Osteocyte (in vitro differentiated cells): ENCODE data around the gene DISC1. TPM values are rescaled to one million over a fixed set of nuclear protein-coding genes. Genes with fewer than 3 reads are reported as not detected.

Experiments used
- DNase-seq: peaks from one replicate; pipeline ENCODE4 v3.0.0; 2021; ENCODE audit warnings: mixed read lengths; ENCODE audit not compliant: unreplicated experiment; ENCODE audit errors: extremely low spot score
- H3K27ac Mint-ChIP-seq: one replicate; pipeline ENCODE4 v1.8.0; 2021; ENCODE audit warnings: mild to moderate bottlenecking, mixed read lengths; ENCODE audit not compliant: unreplicated experiment
- H3K27me3 Mint-ChIP-seq: one replicate; pipeline ENCODE4 v1.8.0; 2021; ENCODE audit warnings: mixed read lengths; ENCODE audit not compliant: unreplicated experiment
- H3K36me3 Mint-ChIP-seq: one replicate; pipeline ENCODE4 v1.8.0; 2021; ENCODE audit warnings: mixed read lengths; ENCODE audit not compliant: unreplicated experiment
- H3K4me1 Mint-ChIP-seq: one replicate; pipeline ENCODE4 v1.8.0; 2021; ENCODE audit warnings: mixed read lengths; ENCODE audit not compliant: unreplicated experiment
- H3K4me3 Mint-ChIP-seq: one replicate; pipeline ENCODE4 v1.8.0; 2021; ENCODE audit warnings: mild to moderate bottlenecking, moderate library complexity, mixed read lengths; ENCODE audit not compliant: unreplicated experiment
- H3K9me3 Mint-ChIP-seq: one replicate; pipeline ENCODE4 v1.8.0; 2021; ENCODE audit warnings: mixed read lengths; ENCODE audit not compliant: unreplicated experiment
- total RNA-seq: library from RNA; stranded (reverse); gene quantifications from 2 replicates; pipeline ENCODE4 v1.2.1, GENCODE V29; 2021
- TF ChIP-seq, protein P1 (sequence below): fragments of 200-600 bp; sonication (generic); IDR thresholded peaks from 2 replicates; pipeline ENCODE4 v1.5.0; 2021; ENCODE audit warnings: antibody characterized with exemption, mild to moderate bottlenecking, moderate library complexity

The DISC1 gene
- total RNA-seq, 1 donor from 2014 or later = 15.6 TPM

DNA sequence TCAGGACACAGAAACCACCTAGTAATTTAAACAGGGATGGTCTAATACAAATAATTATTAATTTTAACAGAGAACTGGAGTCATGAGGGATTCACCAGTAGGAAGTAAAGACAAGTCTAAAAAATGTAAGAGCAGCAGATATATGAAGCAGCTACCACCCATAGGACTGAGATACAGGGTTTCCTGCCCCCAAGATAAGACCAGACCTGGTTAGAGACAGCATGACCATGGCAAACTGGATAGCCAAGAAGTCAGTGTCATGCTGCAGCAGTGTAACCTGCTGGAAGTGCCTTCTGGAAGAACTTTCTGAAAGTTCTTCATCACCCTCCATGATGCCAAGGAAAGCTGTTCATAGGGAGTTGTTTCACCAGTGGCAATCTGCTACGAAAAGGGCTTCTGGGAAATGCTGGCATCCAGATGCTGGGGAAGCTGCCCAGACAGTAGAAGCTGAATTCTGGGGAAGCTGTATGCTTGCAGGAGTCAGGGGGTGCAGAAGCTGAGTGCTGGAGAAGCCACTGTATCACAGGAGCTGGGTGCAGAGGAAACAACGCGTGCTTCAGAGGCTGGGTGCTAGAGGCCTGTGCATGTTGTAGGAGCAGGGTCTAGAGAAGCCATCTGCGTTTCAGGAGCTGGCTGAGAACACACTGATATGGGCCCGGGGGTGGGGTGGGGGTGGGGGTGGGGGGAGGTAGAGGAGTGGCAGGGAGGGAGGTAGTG is 356.4 kb downstream of the DISC1 start:
- DNase-seq = no peak
- no peak overlapping the region for H3K4me3 Mint-ChIP-seq
- H3K4me1 Mint-ChIP-seq = peaks cover 14% of the 10 kb centered on the region
- no peaks in the 10 kb centered on the region for H3K9me3 Mint-ChIP-seq
- H3K36me3 Mint-ChIP-seq = no peaks in the 10 kb centered on the region
- H3K27ac Mint-ChIP-seq = no peak overlapping the region
- no peaks in the 10 kb centered on the region for H3K27me3 Mint-ChIP-seq
- TF ChIP-seq, protein P1, sequence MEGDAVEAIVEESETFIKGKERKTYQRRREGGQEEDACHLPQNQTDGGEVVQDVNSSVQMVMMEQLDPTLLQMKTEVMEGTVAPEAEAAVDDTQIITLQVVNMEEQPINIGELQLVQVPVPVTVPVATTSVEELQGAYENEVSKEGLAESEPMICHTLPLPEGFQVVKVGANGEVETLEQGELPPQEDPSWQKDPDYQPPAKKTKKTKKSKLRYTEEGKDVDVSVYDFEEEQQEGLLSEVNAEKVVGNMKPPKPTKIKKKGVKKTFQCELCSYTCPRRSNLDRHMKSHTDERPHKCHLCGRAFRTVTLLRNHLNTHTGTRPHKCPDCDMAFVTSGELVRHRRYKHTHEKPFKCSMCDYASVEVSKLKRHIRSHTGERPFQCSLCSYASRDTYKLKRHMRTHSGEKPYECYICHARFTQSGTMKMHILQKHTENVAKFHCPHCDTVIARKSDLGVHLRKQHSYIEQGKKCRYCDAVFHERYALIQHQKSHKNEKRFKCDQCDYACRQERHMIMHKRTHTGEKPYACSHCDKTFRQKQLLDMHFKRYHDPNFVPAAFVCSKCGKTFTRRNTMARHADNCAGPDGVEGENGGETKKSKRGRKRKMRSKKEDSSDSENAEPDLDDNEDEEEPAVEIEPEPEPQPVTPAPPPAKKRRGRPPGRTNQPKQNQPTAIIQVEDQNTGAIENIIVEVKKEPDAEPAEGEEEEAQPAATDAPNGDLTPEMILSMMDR = no peak

DNA sequence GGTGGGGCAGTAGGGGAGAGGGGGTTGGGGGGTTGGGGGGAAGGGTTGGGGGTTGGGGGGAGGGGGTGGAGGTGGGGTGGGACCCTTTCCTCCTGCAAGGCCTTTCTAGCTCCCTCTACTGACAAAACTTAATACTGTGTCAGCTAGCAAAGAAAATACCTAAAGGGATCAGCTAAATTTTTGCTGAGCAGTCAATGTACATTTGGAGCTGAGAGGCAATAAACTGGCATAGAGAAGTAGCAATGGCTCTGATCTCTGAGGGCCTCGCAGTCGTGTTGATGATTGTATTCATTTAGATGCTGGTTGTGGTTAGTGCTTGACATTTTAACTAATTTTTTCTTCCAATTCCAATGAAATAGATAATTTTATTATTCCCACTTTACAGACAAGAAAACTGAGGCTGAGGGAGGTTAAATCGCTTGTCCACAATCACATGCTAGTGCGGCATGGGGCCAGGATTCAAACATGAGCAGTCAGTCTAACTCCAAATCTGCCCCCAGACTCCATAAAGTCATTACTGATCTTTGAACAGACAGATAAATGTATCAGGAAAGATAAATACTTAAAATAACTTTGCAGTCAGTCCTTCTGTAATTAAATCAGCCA is 357.1 kb downstream of the DISC1 start:
- Mint-ChIP-seq H3K36me3 (no peaks in the 10 kb centered on the region), H3K4me3 (no peak overlapping the region), H3K27ac (no peak overlapping the region), H3K4me1 (peaks cover 14% of the 10 kb centered on the region), H3K27me3 (no peaks in the 10 kb centered on the region), H3K9me3 (no peaks in the 10 kb centered on the region)
- TF ChIP-seq, protein P1 = peak; percentile 14
- no peak for DNase-seq

DNA sequence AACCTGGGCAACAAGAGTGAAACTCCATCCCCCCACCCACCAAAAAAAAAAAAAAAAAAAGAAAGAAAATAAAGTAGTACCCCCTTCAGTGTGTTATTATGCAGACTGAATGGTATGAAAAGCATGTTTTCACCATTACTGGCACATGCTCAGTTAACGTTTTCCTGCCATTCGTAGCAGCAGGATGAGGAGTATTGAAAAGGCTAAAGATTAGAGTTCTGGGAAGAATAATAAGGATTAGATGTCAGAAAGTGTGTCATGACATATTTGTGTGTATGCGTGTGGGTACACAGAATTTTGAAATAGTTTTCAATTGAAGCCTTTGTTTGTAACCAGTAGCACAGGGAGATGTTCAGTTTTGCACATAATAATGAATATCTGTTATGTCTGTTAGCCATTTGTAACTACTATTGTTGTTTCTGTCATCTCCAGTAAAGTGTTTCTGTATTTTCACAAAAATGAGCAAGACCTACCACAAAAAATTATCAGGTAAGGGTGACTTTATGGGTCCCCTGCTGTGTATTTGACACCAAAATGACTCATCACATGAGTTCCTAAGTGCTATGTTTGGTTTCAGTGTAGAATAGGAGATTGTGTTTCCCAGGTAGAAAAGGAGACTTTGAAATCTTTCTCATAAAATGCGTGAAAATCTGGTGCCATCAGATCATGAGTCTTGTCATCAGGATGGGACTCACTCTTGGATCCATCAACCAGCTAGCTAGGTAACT is 358.9 kb downstream of the DISC1 start:
- Mint-ChIP-seq H3K36me3 (no peaks in the 10 kb centered on the region), H3K9me3 (no peaks in the 10 kb centered on the region), H3K27me3 (no peaks in the 10 kb centered on the region), H3K4me1 (peaks cover 15% of the 10 kb centered on the region), H3K4me3 (no peak overlapping the region), H3K27ac (no peak overlapping the region)
- TF ChIP-seq, protein P1 = no peak
- DNase-seq = no peak

DNA sequence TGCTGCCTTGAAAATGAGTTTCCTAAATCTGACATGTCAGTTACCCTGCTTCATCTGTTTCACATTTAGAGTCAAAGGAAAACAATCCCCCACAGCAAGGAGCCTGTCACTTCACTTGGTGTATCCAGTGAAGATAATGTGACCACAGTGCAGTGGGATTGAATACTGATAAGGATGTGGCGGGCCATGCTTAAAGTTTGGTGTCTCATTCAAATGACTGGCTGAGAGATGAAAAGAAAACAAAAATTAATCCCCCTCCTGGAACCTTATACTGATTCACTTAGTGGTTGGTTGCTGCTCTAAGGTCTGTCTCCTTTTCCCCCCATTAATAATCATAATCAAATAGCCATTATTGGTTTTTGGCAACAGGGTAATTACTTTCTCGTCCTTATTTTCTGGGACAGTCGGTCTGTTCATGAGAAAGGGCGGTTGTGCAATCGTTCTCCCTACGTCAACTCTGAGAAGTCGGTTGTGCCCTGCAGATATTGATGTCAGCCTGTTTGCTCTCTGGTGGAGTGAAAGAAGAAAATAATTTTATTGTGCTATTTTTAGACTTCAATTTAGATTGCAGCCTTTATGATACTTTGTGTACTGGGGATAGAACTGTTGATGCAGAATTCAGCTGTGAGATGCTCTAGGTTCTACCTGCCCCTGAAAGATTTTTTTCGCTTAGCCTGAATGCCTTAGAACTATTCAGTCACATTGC is 360.2 kb downstream of the DISC1 start:
- H3K4me3 Mint-ChIP-seq = no peak overlapping the region
- H3K4me1 Mint-ChIP-seq = peaks cover 18% of the 10 kb centered on the region
- TF ChIP-seq, protein P1 = no peak
- H3K36me3 Mint-ChIP-seq = no peaks in the 10 kb centered on the region
- no peaks in the 10 kb centered on the region for H3K27me3 Mint-ChIP-seq
- DNase-seq = no peak
- H3K9me3 Mint-ChIP-seq = no peaks in the 10 kb centered on the region
- peak overlapping the region; percentile 3 for H3K27ac Mint-ChIP-seq
